Measurements from ENCODE around the gene PDIA6.

Gene PDIA6

DNA sequence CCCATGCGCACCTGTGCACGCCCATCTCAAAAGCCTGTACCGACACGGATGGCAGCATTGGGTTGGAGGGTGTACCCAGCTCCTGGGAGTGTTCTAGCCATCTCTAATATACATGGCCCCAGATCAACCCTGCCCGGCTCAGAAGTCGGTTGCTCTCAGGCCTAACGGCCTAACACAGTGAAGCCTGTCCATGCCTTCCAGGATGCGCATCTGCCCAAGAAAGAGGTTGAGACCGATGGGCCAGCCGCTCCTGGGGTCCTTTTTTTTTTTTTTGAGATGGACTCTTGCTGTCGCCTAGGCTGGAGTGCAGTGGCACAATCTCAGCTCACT, 32.1 kb downstream of the PDIA6 start:
- DNase-seq (ENCODE audit: low read depth in 1 of 2, low spot score in 1 of 2) = no peak
- TF ChIP-seq JUND (IDR thresholded peaks at IDR 0.05; ENCODE audit: low read depth) = no peak
- in situ Hi-C loops (cut with HindIII; ENCODE audit: low pct_unique_long_range_greater_than_20kb, low sequenced_read_pairs) = no loop called here

DNA sequence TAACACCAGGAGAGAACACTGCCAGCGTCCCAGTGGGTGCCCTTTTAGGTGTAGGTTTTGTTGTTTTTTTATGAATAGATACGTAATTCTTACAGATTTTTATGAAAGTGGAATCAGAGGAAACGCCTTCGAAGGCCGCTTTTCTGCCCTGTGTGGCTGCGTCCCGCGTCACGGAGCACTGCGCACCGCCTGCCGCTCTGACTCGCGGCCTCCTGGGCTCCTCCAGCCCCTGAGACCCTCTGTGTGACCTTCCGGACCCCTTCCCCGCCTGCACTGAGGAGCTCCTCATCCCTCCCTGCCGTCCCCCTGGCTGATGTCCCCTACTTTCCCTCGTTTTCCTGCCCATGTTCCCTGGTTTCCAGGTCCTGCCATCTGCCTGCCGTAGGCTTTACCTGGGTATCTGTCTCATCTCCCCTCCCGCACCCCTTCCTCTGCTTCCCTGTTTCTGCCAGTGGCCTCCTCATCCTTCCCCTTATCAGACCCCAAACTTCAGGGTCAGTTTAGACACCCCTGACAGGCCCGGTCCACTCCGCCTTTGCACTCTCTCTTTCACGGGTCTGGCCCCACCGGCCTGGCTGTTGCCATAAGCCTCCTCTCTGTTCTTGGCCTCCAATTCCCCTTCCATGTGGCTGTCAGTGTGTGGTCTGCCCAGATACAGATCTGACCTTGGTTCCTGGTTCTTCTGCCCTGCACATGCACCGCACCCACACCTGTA, 32.7 kb downstream of the PDIA6 start:
- in situ Hi-C loops (cut with HindIII; ENCODE audit: low pct_unique_long_range_greater_than_20kb, low sequenced_read_pairs) = no loop called here
- no peak for DNase-seq (ENCODE audit: low read depth in 1 of 2, low spot score in 1 of 2)
- TF ChIP-seq JUND (IDR thresholded peaks at IDR 0.05; ENCODE audit: low read depth) = no peak

DNA sequence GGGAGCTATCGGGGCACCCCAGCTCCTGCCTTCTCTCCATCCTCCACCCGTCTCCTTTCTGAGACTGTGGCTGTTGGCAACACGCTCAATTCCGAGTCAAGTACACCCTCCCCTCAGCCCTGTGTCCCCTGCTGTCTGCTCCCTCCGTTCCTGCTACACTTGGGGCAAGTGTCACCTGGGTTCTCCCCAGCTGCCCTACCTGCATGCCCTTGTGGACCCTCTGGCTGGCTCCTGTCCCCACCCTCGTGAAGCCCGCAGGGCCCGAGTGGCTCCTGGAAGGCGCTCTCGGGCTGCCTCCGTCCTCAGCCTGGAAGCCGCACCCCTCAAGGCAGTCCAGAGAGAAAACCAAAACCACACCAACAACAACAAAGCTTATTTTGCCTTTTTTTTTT, 33.9 kb downstream of the PDIA6 start:
- in situ Hi-C loops (cut with HindIII; ENCODE audit: low pct_unique_long_range_greater_than_20kb, low sequenced_read_pairs) = no loop called here
- TF ChIP-seq JUND (IDR thresholded peaks at IDR 0.05; ENCODE audit: low read depth) = no peak
- no peak for DNase-seq (ENCODE audit: low read depth in 1 of 2, low spot score in 1 of 2)

DNA sequence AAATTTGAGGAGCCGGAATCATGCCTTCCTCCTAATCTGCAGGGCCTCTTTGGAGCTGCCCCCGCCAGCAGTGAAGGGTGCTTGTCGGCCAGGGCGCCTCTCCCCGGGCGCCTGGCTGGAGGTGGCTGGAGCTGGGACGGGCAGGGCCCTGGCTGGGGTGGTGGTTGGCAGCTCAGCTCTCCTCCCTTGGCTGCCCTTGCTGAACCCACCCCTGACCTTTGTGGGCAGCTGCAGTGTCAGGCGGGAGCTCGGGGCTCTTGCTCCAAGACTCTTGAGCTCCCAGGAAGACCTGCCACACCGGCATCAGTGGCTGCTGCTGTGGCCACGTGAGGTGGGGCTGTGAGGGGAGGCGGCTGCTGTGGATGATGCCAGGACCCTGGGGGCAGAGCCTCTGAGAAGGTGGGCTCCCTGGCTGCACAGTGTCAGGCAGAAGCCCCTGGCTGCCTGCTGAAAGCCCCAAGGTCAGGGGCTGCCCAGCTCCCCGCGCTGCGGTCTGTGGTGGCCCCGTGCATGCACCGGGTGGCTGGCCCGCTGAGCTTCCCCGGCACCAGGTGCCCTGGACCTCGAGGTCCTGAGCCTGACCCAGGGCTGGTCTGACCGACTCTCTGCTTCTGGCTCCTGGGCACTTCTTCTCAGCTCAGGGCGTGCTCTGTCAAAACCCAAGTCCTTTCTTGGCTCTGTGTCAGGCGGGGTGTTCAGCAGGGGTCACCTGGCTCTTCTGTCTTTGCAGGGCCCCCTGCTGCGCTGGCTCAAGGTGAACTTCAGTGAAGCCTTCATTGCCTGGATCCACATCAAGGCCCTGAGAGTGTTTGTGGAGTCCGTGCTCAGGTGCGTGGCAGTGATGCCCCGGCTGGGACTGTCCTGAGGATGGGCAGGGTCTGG, 34.5 kb downstream of the PDIA6 start:
- in situ Hi-C loops (cut with HindIII; ENCODE audit: low pct_unique_long_range_greater_than_20kb, low sequenced_read_pairs) = no loop called here
- DNase-seq (ENCODE audit: low read depth in 1 of 2, low spot score in 1 of 2) = no peak
- TF ChIP-seq JUND (IDR thresholded peaks at IDR 0.05; ENCODE audit: low read depth) = no peak

DNA sequence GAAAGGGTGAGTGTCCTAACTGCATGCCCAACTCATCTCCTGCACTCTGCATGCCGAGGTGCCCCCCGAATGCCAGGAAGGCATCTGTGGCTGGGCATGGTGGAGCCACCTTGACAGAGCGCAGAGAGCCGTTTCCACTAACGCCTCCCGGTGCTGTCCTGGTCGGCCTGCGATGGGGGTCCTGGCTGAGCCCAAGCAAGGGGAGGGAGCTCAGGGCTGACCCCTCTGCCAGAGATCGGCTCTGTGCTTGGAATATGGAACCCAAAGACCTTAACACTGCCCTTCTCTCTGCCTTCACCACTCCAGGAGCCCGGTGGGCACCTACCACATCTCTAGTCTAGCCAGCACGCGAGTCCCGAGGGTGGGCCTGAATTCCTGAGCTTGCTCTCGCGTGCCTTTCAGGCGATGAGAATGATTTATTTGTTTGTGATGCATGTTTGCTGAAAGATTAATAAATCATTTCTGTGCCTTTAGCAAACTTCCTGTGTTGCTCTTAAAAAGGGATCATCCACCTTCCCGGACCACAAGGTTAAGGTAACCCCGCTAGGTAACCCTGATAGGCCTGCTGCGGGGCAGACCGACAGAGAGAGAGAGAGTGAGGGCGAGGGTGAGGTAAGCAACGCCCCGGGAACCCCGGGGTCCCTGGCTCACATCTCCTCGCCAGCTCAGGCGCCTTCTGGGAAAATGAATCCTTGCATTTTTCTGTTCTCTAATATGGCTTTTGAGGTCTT, 35.3 kb downstream of the PDIA6 start:
- DNase-seq (ENCODE audit: low read depth in 1 of 2, low spot score in 1 of 2) = no peak
- TF ChIP-seq JUND (IDR thresholded peaks at IDR 0.05; ENCODE audit: low read depth) = no peak
- in situ Hi-C loops (cut with HindIII; ENCODE audit: low pct_unique_long_range_greater_than_20kb, low sequenced_read_pairs) = no loop called here

DNA sequence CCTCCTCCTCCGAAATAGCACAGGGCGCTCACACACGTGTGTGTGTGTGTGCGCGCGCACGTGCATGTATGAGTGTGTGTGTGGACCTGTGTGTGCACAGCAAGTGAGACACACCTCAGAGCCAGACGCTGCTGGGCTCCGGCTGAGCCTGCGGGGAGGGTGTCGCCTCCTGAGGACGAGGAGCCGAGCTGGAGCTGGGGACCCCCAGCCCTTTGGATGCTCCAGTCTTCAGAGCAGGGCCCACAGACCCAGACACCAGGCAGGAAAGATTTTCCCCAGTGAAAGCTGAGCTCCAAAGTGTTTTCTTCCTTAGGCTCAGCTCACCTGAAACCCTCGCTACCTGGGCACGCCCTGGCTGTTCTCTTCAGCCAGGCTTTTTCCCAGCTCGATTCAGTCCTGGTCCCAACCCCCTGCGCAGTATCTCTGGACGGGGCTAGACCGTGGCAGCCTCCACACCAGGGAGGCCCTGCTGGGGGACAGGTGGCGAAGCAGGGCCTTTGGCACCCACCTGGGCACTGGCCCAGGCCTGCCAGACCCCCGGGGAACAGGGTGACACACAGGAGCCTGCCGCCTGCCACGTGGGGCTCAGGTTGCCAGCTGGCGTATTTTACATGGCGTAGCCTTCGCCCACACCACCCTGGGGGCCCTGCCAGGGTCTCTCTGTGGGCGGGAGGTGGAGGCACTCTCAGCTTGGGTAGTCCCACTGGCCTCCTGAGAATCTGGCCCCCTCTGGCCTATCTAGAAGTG, 36.2 kb downstream of the PDIA6 start:
- TF ChIP-seq JUND (IDR thresholded peaks at IDR 0.05; ENCODE audit: low read depth) = no peak
- in situ Hi-C loops (cut with HindIII; ENCODE audit: low pct_unique_long_range_greater_than_20kb, low sequenced_read_pairs) = no loop called here
- DNase-seq (ENCODE audit: low read depth in 1 of 2, low spot score in 1 of 2) = no peak

DNA sequence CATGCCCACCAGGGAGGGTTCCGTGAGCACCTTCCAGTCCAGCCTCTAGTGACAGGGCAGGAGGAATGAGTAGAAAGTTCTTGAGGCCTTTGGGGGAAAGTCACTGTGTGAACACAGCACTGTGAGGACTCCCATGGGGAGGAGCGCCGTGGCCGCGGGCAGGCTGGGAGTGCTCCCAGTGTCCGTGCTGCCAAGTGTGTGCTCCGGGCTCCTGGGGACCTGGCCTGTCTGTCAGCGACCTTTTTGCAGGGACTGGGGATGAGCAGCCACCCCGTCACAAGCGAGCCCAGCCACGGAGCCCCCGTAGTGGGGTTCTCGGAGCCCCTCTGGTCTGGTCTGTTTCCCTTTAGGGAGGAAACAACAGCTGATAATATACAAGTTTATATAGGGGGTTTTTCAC, 36.8 kb downstream of the PDIA6 start:
- in situ Hi-C loops (cut with HindIII; ENCODE audit: low pct_unique_long_range_greater_than_20kb, low sequenced_read_pairs) = no loop called here
- no peak for DNase-seq (ENCODE audit: low read depth in 1 of 2, low spot score in 1 of 2)
- TF ChIP-seq JUND (IDR thresholded peaks at IDR 0.05; ENCODE audit: low read depth) = no peak

DNA sequence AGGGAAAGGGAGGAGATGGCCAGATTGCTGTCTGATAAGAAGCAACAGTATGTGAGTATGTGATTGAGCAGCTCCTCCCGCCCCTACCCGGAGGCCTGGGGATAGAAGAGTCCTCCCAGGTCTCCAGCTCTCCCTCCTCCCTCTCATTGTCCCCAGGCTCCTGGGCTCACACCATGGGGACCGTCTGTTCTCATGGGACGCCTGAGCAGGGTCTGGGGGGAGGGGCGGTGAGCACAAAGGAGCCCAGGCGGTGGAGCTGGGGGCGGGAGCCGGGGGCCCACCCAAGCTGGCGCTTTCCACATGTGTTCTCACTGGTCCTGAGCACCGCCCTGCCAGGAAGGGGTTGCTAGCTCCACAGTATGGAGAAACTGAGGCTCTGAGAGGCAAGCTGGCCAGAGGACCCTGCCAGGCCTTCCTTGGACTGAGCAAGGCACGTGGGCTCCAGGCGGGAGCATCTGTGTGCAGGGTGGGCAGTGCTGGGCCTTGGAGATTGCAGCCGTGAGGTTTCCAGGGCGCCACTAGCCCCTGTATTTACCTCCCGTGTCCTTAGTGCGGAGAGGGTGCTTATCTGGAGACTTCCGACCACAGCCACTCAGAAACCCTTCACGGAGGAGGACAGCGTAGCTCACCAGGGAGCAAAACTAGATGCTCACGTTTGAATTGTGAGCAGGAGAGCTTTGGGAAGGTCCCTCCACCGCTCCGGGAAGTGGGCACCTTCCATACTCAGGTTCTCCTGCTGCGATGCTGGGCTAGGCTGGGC, 37.4 kb downstream of the PDIA6 start:
- DNase-seq (ENCODE audit: low read depth in 1 of 2, low spot score in 1 of 2) = no peak
- in situ Hi-C loops (cut with HindIII; ENCODE audit: low pct_unique_long_range_greater_than_20kb, low sequenced_read_pairs) = no loop called here
- no peak for TF ChIP-seq JUND (IDR thresholded peaks at IDR 0.05; ENCODE audit: low read depth)

DNA sequence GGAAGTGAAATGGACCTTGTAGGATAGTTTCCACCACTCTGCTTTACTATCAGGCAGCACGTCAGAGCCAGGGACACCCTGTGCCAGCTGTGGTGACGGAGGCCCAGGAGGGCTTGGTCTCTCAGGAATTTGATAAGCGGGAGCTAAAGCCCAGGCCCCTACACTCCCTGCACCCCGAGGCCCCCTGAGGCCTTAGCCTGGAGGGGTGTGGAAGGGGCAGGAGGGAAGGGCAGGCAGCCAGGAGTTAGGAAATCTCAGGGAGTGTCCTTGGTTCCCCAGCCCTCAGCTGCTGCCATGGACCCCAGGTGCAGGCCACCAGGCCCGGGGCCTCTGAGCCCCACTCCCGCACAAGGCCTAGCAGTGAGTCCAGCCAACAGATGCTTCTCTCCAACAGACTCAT, 38.2 kb downstream of the PDIA6 start:
- TF ChIP-seq JUND (IDR thresholded peaks at IDR 0.05; ENCODE audit: low read depth) = no peak
- in situ Hi-C loops (cut with HindIII; ENCODE audit: low pct_unique_long_range_greater_than_20kb, low sequenced_read_pairs) = no loop called here
- DNase-seq (ENCODE audit: low read depth in 1 of 2, low spot score in 1 of 2) = no peak

DNA sequence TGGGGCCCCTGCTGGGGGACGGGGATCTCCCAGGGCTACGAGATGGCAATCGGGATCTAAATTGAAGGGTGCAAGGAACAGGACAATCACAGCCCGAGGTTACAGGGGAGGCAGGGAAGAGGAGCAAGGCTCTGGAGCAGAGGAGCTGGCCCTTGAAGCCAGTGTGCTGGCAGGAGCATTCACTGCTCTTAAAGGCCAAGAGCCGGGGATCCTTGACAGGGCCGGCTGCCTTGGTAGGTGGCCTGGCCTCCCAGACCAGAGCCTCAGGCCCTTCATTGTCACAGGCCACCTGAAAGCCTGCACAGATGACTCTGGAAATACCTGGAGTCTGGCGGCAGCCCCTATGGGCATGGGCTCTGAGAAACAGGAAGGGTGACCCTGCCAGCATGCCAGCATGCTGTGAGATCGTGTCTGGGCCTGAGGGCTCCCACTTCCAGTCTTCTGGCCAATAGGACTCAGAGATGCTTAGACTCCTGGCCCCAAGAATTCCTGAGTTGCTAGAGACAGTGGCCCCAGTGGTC, 38.7 kb downstream of the PDIA6 start:
- in situ Hi-C loops (cut with HindIII; ENCODE audit: low pct_unique_long_range_greater_than_20kb, low sequenced_read_pairs) = no loop called here
- peak; percentile 67 to 72 for DNase-seq (ENCODE audit: low read depth in 1 of 2, low spot score in 1 of 2)
- no peak for TF ChIP-seq JUND (IDR thresholded peaks at IDR 0.05; ENCODE audit: low read depth)

DNA sequence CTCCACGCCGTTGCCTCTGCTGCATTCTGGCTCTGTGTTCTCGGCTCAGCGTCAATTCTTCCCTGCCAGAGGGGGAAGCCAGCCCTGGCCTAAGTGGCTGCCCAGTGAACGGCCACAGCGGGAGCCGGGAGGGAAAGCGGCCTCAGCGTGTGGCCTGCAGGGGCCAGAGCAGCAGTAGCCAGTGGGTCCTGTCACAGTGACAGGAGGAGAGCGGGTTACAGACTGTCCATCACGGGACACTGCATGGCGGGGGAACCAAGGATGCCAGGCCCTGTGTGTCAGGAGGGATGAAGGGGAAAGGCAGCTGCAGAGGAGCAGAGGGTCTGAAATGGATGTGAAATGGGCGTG, 39.7 kb downstream of the PDIA6 start:
- DNase-seq (ENCODE audit: low read depth in 1 of 2, low spot score in 1 of 2) = no peak
- in situ Hi-C loops (cut with HindIII; ENCODE audit: low pct_unique_long_range_greater_than_20kb, low sequenced_read_pairs) = no loop called here
- no peak for TF ChIP-seq JUND (IDR thresholded peaks at IDR 0.05; ENCODE audit: low read depth)
